NCI-H1930 (cell line): ENCODE measurements around the gene ATAD3C.
"Not testable (repeated sequence)": the region's sequence is repeated elsewhere in the genome, so short reads cannot be mapped to it uniquely, and the experiment has no call there.

Source experiments
- DNase-seq, 2 experiments: peaks; one replicate each; lab custom pipeline; 2025; lab: John Stamatoyannopoulos, UW

ATAD3C gene

GRCh38 chr1:1446631-1447030 lies 2.9 kb upstream of the ATAD3C start:
- not testable (repeated sequence) for DNase-seq

DNA sequence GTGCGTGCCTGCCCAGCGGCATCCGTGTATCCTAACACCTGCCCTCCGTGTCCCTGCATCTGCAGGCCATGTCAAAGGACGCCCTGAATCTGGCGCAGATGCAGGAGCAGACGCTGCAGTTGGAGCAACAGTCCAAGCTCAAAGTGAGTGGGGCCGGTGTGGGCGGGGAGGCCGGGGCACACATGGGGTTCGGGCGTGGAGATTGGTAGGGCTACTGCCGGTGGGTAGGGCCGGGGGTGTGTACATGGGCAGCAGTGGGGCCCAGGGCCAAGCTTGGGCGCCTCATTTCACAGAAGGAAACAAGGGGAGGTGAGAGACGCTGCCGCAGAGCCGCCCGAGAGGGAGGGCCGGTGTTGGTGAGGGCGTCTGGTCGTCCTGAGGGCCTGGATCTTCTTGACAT lies 1.1 kb downstream of the ATAD3C start:
- not testable (repeated sequence) for DNase-seq

- DNase-seq = no peak
Observed at GRCh38 chr1:1451696-1452364, 2.3 kb downstream of the ATAD3C start.

GRCh38 chr1:1452365-1452739 lies 2.9 kb downstream of the ATAD3C start:
- not testable (repeated sequence) for DNase-seq

DNA sequence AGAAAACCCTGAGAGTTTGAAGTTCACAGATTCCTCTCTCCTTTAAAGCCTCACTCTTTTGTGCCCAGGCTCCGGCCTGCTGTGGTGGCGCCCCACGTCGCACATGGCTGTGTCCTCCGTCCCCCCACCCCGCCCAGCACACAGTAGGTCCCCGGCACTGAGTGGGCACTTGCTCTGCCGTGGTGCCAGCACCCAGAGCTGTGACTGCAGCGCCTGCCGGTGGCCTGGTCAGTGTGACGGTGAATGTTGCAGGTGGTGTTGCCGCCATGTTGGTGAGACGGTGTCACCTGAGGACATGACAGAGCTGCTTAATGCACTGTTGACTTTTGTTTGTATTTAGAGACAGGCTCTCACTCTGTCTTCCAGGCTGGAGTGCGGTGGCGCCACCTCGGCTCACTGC lies 3.4 kb downstream of the ATAD3C start:
- no peak for DNase-seq

DNA sequence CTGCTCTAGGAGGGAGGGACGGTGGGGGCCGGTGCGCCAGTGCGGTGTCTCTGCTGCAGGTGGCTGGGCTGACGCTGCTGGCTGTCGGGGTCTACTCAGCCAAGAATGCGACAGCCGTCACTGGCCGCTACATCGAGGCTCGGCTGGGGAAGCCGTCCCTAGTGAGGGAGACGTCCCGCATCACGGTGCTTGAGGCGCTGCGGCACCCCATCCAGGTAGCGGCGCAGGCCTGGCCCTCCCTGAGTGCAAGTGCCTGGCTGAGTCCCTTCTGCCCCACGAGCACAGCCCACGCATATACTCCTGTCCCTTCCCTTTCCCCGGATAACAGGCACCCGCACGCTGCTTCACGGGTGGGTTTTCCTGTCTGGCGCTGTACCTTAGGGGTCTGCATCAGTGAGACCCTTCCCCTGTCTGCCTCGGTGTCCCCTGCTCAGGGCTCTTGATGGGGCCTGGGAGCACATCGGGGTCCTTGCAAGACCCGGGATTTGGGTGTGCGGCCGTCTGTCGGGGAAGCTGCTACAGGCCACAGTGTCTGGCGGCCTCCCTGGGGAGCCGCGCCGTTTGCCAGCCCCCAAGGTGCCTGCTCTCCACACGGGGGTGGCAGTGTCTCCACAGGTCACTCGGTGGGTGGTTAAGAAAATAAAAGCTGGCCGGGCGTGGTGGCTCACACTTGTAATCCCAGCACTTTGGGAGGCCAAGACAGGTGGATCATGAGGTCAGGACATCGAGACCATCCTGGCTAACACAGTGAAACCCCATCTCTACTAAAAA lies 5.0 kb downstream of the ATAD3C start:
- not testable (repeated sequence) for DNase-seq

- no peak for DNase-seq
Observed at GRCh38 chr1:1455366-1455884, 5.9 kb downstream of the ATAD3C start.

- not testable (repeated sequence) for DNase-seq
Observed at GRCh38 chr1:1455934-1456333, 6.4 kb downstream of the ATAD3C start.

GRCh38 chr1:1456683-1457255 lies 7.3 kb downstream of the ATAD3C start:
- not testable (repeated sequence) for DNase-seq

GRCh38 chr1:1459156-1459555 lies 9.7 kb downstream of the ATAD3C start:
- not testable (repeated sequence) for DNase-seq

GRCh38 chr1:1459711-1460110 lies 10.2 kb downstream of the ATAD3C start:
- DNase-seq = not testable (repeated sequence)

- DNase-seq = no peak
Observed at GRCh38 chr1:1460540-1461130, 11.1 kb downstream of the ATAD3C start.

DNA sequence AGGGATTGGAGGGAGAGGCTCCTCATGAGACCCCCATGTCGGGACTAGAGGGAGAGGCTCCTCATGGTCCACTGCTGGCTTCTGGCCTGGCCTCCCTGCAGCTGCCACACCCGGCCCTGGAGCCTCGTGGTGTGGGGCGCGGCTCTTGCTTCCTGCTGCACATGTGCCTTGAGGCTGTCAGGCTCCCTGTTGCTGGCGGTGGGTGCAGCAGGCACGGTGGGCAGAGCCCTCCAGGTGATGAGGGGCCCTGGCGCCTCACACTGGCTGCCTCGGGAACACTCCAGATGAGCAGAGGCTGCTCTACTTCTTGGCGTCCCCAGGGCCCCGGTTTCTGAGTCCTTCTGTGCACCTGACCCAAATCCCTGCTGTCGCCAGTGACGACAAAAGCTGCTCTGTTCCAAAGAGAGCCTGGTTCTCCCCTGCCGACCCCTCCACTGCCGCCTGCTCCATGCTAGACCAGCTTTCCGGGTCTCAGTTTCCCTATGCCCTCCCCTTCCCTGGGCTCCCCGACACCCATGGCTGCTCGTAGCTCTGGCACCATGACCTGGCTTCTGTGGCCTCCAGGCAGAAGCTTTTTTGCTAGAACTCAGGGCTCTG lies 12.3 kb downstream of the ATAD3C start:
- DNase-seq = no peak

DNA sequence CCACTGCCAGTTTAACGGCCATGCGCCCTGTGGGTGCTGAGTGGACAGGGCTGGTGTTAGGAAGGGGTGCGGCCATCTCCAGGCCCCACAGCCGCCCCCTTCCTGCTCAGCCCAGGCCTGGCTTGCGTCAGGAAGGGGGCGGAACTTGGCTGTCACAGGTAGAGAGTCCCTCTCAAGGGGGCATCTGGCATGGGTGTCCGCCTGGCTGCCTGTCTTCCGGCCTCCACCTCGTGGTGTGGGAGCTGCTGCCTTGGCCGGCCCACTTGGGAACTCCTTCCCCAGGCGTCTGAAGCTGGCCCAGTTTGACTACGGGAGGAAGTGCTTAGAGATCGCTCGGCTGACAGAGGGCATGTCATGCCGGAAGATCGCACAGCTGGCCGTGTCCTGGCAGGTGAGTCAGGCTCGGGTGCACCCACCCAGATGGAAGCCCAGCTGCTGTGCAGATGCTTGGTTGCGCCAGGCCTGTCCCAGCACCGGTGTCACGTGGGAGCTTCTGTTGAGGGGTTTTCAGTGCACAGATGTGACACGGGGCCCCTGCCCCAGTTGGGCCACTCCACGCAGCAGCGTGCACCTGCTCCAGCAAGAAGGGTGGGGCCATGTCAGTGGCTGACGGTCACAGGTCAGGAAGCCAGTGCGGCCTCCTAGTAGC lies 13.0 kb downstream of the ATAD3C start:
- DNase-seq = no peak

DNA sequence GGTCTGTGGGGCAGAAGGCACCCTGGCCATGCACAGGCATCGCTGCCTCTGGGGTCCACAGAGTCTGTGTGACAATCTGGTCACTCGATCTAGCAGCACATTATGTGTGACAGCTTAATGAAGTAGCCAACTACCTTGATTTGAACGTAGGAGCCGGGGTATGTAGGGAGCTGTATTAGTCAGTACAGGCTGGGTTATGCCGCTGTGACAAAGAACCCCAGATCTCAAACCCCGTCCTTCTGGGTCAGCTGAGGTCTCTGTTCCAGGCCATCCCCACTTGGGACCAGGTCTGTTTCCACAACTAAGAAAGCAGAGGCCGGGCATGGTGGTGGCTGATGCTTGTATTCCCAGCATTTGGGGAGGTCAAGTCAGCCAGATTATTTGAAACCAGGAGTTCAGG lies 13.8 kb downstream of the ATAD3C start:
- DNase-seq = no peak

DNA sequence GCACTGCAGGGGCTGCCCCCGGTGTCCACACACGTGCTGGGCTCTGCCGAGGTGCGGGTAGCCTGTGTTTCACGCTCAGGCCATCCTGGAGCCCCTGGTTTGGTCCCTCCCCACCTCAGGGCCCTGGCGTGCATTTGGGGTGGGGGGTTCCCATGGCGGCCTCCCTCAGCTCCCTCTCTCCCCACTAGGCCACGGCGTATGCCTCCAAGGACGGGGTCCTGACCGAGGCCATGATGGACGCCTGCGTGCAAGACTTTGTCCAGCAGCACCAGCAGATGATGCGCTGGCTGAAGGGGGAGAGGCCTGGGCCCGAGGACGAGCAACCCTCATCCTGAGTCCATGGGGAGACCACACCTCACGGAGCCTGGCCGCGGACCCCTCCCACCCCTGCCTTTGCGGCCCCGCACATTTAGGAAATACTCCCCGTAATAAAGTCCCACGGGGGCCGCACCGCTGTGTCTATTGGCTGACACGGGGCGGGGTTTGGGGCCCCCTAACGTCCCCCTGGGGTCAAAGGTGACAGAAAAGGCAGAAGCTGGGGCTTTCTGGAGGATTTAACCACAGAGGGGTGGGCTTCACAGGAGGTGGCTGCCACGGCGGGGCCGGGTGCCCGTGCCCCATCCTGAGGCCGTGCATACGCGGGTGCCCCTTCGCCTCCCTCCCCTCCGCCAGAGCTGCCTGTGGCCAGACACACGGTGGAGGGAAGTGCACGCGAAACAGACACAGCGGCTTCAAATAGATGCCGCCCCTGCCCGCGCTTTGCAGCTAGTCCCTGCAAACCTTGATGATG lies 18.9 kb downstream of the ATAD3C start:
- not testable (repeated sequence) for DNase-seq

- DNase-seq = no peak
Observed at GRCh38 chr1:1470626-1471388, 21.3 kb downstream of the ATAD3C start.

DNA sequence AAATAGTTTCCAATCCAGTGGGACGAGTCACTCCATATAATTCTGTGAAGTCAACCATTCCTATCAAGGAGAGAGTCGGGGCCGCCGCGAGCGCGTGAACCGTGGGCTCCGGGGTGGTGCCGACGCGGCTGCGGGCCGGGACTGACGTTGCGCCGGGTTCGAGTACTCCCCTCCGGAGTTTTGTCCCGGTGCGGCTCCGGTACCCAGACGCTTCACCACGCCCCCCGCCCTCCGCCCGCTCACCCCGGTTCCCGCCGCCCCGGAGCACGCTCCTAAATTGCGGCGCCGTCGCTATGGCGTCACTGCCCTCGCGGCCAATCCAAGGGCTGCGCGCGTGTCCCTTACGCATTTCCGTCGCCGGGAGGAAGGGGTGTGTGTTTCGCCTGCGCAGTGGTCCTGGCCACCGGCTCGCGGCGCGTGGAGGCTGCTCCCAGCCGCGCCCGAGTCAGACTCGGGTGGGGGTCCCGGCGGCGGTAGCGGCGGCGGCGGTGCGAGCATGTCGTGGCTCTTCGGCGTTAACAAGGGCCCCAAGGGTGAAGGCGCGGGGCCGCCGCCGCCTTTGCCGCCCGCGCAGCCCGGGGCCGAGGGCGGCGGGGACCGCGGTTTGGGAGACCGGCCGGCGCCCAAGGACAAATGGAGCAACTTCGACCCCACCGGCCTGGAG lies 22.0 kb downstream of the ATAD3C start, which contains the start of gene ATAD3B:
TSS of gene ATAD3B (plus strand) at position 377 of the 664 bp plus-strand sequence. CDS start at position 497, 120 bp downstream.
- DNase-seq = peak; percentile 90 to 92
